Endometrial microvascular endothelial cells (primary cell): Measurements from ENCODE around the gene ZDHHC14. TPM values are rescaled to one million over a fixed set of nuclear protein-coding genes. Genes with fewer than 3 reads are reported as not detected.

Source experiments
- in situ Hi-C: cut with HindIII; loops from 2 replicates; pipeline ENCODE4 v1.10.0; 2017; ENCODE audit warnings: low sequenced_read_pairs, low pct_unique_long_range_greater_than_20kb; ENCODE audit errors: inconsistent ontology term
- total RNA-seq: library from RNA; depleted of rRNA; stranded (reverse); fragments of >200 nt; gene quantifications from one replicate; pipeline ENCODE4 v1.2.3, GENCODE V29; 2015; ENCODE audit errors: inconsistent ontology term

ZDHHC14 gene
- total RNA-seq, 1 donor from 2014 or later = 16.4 TPM

DNA sequence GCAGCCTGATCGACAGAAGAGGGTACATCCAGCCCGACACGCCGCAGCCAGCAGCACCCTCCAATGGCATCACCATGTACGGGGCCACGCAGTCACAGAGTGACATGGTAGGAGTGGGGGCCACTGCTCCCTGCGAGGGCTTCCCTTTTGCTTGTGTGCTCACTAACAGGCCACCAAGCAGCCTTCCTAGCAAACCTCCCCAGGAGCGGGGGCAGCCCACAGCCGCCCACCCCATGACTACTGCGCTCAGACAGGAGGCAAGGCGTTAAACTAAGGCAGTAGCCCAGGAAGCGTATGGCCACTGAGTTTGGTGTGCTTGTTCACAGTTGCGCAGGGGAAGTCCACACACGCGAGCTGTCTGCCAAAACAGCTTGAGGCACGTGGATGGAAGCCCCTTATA lies 272.5 kb downstream of the ZDHHC14 start:
- in situ Hi-C loops = no loop called here

DNA sequence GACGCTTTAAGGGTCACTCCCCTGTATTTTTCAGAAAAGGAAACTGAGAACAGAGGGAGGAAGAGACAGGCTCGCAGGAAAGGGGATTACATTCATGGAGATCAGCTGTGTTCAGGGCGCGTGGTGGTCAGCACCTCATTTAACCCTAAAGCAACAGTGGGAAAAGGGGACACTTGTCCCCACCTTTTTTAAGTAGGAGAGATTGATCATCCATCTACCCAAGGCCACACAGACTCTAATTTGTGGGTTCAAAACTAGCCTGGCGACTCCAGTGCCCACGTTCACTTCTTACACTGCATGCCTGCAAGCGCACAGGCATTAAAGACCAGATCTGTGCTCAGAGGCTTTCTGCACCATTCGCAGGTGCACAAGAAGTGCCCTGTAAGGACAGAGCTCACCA lies 274.1 kb downstream of the ZDHHC14 start:
- in situ Hi-C loops = no loop called here

DNA sequence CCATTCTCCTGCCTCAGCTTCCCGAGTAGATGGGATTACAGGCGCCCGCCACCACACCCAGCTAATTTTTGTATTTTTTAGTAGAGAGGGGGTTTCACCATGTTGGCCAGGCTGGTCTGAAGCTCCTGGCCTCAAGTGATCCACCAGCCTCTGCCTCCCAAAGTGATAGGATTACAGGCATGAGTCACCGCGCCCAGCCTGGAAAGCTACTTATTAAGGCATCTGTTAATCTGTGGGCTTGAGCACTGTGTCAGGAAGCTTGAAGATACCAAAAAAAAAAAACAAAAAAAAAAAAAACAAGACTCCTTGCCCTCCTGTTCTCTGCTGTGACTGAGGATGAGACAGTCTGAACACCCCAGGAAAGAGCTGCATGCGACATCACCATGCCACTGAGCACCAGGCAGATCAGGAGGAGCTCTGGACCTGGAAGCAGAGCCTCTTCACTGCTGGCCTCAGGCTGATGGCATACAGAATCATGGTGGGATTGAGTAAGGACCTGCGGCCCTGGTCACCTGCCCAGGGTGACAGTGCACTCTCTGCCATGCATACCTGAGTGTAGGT lies 275.5 kb downstream of the ZDHHC14 start:
- in situ Hi-C loops = no loop called here

DNA sequence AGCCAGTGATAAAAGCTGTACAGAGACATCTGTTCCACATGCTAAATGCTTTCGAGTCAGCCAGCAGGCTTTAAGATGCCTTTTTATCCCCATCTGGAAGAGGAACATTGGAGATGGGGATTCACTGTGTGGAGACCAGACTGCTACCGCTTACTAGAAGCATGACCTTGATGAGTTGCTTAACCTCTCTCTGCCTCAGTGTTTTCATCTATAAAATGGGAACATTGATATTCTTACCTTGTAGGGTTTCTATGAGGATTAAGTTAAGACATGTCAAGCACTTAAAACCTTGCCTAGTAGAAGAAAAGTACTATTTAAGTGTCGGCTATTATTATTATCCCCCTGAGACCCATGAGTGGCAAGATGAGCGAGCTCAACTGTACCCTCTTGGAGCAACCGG lies 276.8 kb downstream of the ZDHHC14 start:
- in situ Hi-C loops = no loop called here

DNA sequence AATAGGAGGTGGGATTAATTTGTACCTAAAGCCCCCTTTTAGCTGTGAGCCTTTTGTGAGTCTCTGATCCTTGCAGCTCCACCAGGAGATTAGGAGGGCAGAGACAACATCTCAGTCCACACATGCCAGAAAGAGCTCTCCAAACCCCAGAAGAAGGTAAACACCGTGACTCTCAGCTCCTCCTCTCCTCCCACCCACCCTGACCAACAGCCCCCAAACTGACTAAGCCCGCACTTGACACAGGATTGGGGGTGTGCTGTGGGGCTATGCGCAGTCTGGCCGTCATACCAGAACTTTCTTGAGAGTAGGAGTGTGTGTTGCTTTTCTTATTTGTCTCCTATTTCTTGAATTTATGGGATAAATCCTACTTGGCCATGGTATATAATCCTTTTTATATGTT lies 277.3 kb downstream of the ZDHHC14 start:
- in situ Hi-C loops = no loop called here

DNA sequence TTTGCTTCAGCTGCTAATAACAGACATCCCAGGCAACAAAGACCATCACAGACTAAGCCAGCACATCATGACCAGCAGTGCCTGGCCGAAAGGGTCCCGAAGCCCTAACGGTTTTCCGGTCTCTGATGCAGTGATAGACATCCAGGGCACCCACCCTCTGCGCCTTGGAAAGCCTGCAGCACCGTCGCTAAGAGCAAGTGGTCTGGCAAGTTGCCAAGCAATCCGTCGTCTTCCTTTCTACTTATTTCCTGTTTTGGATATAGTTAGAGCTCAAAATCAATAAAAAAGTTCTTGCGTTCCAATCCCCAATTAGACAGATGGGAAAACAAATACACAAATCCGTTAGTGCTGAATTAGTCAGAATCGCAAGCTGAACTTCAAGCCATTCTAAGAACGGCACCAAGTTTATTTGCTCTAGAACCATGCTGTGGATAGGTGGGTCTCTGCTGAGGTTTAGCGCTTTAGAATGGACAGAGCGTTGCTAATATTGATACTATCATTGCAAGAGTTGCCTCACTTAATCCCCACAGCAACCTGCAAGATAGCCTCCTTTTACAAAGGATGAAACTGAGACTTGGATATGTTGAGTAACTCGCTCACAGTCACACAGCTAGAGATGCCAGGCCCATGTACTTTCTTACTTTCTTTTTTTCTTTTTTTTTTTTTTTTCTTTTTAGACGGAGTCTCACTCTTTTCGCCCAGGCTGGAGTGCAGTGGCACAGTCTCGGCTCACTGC lies 278.7 kb downstream of the ZDHHC14 start:
- in situ Hi-C loops = loop anchor here (5.0 kb wide), 1 partner anchor 337 kb away; the partner anchor contains the start of gene TMEM242

DNA sequence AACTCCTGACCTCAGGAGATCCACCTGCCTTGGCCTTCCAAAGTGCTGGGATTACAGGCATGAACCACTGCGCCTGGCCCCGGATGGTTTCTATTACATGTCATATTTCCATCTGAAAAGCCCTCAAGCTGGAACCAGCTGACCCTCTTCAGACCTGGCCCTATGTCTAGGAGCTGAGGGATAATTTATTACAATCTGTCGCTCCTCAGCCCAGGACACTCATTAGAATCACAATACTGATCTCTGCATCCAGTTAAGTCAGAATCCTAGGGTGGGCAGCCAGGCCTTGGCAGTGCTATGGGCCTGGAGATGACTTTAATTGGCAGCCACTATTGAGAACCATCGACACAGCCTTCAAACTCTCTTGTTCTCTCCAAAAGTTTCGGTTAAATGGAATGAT lies 279.4 kb downstream of the ZDHHC14 start:
- in situ Hi-C loops = loop anchor here (5.0 kb wide), 1 partner anchor 338 kb away; the partner anchor contains the start of gene TMEM242

DNA sequence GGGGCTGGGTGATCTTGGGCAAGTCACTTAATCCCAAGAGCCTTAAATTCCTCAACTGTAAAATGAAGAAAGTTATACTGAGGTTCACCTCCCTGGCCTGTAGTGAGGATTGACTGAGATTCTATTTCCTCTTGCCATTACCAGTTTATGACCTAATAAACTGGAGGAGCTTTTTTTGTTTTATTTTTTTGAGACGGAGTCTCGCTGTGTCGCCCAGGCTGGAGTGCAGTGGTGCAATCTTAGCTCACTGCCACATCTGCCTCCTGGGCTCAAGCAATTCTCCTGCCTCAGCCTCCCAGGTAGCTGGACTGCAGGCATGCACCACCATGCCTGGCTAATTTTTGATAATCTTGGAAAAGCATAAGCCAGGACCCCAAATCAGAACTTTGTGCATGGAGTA lies 280.7 kb downstream of the ZDHHC14 start:
- in situ Hi-C loops = loop anchor here (5.0 kb wide), 1 partner anchor 339 kb away; the partner anchor contains the start of gene TMEM242

DNA sequence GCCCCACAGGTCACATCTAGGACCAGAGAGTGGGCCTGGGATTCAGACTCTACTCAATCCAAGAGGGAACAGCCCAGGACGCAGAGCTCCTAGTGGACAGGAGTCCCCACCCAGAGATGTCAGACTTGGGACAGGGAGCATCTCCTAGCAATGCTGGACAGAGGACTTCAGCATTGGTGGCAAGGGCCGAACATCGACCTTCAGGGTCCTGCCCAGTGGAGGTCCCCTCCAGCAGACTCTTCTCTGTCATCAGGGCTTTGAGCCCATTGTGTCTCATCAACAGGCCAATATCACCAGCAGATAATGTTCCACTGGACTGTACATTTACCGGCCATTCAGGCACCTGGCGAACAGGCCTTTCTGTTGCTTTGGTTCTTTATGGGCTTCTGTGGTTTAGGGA lies 282.3 kb downstream of the ZDHHC14 start:
- in situ Hi-C loops = loop anchor here (5.0 kb wide), 1 partner anchor 341 kb away; the partner anchor contains the start of gene TMEM242

DNA sequence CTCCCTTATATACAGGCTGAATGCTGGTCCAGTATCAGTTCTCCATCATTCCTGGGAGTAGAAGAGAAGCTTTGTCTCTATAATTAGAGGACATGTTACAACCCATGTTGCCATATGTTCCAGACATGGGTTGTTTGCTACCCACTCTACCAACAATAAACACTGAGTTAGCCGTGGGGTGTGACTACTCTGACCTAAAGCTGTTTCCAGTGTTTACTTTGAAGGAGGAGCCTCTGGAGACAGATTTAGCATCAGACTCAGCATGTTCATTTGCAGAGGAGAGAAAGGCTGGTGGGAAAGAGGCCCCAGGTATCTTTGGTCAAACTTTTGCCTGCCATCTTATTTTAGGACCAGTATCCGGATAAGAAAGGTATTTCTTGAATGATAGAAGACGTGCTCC lies 284.2 kb downstream of the ZDHHC14 start:
- in situ Hi-C loops = no loop called here

DNA sequence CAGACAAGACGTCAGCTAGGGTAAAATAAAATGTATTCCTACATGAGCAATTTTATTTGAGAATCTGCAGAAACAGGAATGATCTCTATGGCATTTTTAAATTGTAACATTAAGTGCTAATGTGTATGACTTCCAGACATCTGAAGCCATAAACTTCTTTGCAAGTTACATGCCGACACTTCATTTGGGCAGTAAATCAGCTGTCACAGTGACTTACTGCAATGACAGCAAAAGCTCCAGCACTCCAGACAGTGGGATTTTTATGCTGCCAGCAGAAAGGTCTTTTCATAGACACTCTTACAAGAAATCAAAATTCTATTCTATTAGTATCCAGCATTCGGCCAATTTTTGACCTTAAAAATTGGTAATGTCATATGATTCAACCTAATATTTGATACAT lies 285.7 kb downstream of the ZDHHC14 start:
- in situ Hi-C loops = no loop called here

DNA sequence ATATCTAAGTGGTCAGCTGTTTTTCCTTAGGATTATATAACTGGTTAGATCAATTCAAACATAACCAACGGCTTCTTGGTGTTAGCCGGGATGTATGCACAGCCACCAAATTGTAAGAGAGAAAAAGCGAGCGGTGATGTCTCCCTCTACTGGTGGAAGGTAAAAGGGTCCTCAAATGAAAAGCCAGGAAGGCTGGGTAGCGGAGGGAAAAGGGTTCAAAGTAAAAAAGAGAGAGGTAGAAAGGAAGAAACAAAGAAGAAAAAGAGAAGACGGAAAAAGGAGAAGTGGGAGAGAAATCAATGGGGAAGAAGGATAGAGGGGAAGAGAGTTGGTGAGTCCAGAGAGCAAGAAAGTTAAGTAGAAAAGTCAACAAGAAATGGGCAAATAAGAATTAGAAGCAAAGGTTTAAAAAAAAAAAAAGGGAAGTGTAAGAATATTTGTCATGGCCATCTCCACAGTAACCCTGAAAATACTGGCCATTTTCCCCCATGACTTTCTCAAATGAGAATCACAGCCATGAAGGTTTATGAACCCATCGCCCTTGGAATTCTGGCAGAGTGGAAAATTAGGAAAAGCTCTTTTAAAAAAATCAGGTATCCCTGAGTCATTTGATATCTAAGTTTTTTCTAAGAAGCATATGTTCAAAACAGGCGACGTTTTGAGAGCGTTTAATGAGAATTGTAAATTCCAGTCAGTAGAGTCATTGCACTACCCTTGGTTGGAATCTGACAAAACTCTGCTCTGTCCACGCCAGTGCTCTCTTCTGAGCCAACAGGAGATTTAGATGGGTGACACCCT lies 286.4 kb downstream of the ZDHHC14 start:
- in situ Hi-C loops = no loop called here

DNA sequence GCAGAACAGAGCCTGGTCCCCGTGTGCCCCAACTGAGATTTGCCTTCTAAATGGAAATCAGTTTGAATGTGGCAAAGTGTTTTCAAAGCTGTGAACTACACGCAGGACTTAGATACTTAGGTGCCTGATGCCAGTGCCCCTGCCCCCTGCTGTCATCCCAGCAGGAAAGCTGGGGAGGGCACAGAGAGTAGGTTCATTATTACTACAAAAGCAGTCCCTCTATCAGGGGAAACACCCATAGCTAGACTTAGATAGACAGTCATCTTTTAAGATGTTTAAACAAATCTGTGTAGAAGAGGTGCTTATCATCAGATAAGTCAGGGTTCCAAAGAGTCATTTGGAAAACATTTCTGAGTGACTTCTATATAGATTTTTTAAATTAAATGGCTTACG lies 287.0 kb downstream of the ZDHHC14 start:
- in situ Hi-C loops = no loop called here

DNA sequence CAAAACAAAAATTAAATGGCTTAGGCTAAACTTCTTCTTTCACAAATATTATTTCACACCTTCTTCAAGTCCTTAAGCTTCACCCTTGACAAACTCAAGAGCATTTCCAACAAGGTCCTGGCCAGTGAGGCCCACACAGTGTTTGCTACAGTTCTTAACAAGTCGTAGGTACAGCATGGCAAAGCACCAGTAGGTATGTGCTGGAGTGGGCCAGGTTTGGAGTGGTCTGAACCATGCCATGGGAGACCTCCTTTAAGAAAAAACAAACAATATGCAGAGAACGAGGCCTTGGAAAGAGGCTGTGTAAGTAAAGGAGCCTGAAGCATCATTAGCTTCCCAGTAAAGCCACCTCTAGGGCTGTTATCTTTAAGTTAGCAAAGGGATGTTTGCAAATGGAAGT lies 287.7 kb downstream of the ZDHHC14 start:
- in situ Hi-C loops = no loop called here

DNA sequence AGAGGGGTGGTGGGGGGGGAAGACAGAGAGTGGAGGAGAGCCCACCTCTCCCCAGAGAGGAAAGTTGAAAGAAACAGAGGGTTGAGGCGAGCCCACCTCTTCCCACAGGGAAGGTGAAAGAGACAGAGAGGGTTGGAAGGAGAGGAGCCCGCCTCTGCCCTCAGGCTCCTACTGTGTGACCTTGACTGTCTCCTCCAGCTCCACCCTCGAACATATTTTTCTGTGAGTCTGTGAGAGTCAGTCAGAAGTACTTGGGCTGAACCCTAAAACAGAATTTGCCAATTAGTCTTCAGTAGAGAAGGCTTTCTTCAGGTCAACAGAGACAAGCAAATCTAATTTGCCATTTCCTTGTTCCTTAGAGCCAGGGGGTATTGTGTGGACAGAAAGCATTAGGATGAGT lies 288.3 kb downstream of the ZDHHC14 start:
- in situ Hi-C loops = no loop called here

DNA sequence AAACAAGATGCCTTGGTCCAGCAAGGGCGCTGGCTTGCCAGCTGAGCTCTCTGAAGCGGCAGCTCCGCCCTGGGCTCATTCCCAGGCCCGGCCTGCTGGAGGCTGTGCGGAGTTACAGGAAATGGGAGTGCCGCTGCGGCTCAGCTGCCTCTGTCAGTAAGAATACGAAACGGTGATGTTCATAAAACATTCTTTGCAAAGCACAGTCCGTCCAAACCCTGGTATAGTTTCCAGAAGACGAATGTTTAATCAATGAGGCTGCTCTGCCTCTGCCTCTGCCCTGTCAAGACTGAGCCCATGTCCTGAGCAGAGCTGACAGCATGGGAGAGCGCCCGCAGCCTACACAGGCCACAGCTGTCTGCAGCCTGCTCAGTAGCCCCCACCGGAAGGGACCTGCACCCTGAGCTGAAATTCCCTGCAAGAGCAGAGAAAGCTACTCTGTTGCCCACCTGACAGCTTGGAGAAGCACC lies 288.8 kb downstream of the ZDHHC14 start:
- in situ Hi-C loops = no loop called here

DNA sequence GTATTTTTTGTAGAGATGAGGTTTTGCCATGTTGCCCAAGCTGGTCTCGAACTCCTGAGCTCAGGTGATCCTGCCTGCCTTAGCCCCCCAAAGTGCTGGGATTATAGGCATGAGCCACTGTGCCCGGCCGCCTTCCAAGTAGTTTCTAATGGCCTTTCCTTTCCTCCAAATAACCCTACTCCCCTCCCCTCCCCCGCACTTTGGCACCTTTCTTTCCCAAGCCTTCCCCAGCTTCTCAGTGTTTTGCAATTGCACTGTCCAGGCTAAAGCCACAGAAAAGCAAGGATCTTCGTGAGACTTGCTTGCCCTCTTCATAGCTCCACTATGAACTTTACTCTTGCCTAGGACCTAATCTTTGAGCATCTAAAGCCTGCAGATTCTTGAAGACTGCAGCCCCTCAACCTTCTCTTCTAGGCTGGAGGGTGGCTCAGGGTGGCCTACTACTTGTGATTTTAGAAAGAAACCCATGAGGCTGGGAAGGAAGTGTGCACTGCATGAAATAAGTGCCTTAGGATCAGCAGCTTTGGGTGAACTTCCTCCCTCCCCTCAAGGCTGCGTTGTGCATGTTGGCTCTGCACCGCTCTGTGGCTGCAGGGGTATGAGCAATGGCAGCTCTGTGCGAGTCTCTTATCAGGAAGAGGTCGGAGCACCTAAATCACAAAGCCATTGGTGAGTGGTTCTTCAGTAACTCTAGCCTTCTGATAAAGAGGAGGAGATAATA lies 289.6 kb downstream of the ZDHHC14 start:
- in situ Hi-C loops = no loop called here

DNA sequence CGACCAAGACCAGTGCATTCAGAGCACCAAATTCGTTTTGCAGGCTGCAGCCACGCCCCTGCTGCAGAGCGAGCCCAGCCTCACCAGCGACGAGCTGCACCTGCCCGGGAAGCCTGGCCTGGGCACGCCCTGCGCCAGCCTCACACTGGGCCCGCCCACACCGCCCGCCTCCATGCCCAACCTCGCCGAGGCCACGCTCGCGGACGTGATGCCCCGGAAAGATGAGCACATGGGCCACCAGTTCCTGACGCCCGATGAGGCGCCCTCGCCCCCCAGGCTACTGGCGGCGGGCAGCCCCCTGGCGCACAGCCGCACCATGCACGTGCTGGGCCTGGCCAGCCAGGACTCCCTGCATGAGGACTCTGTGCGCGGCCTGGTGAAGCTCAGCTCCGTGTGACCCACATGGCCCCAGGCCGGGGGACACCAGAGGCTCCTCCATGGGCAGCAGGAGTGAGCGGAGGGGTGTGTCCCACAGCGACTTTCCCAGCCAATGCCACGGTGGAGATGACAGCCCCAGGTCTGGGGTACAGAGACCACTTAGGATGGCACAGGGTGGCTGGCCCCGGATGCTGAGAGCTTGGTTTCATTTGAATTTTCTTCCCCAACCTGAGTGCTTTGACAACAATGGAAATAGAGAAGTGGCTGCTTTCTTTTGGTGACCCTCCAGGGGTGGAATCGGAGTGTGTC lies 291.9 kb downstream of the ZDHHC14 start:
- in situ Hi-C loops = no loop called here

DNA sequence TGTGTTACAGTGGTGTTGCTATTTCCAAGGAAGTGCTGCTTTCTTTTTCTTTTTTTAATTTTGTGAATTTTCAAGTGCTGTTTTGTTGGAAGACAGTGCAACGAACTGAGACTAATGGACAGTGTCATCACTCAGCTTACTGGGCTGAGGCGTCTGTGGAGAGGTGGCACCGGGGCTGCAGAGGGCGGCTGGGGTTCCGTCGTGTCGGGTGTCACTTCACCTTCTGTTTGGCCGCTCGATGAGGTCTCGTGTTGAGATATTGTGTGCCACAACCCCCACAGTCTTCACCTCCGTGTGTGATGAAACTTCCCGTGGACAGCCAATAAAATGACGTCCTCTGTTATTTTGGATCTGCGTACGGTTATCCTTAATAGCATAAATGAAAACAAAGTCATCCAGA lies 292.6 kb downstream of the ZDHHC14 start:
- in situ Hi-C loops = no loop called here
